GM19438 (cell line): ENCODE results near the gene CLRN1.

Source experiments
- ATAC-seq: cut with Tn5 transposase; IDR thresholded peaks from one replicate; pipeline ENCODE4 v1.9.1; 2021; ENCODE audit warnings: low read depth; ENCODE audit not compliant: unreplicated experiment

Gene CLRN1

GRCh38 chr3:150925751-150926201 is 46.8 kb downstream of the CLRN1 start:
- ATAC-seq, result no peak

GRCh38 chr3:150922611-150923010 is 49.9 kb downstream of the CLRN1 start:
- ATAC-seq, result no peak

GRCh38 chr3:150921209-150921608 is 51.3 kb downstream of the CLRN1 start:
- no peak for ATAC-seq

GRCh38 chr3:150920236-150920635 is 52.3 kb downstream of the CLRN1 start:
- no peak for ATAC-seq

GRCh38 chr3:150917951-150918350 is 54.6 kb downstream of the CLRN1 start:
- ATAC-seq, result no peak

GRCh38 chr3:150913133-150913922 is 59.2 kb downstream of the CLRN1 start:
- ATAC-seq, result no peak

GRCh38 chr3:150912501-150912900 is 60.0 kb downstream of the CLRN1 start:
- ATAC-seq, result no peak

GRCh38 chr3:150911771-150912170 is 60.8 kb downstream of the CLRN1 start:
- ATAC-seq, result no peak

GRCh38 chr3:150906461-150906860 is 66.1 kb downstream of the CLRN1 start:
- ATAC-seq, result no peak

- ATAC-seq, result no peak
These were observed 66.8 kb downstream of the CLRN1 start for GRCh38 chr3:150905746-150906145.

GRCh38 chr3:150905339-150905738 is 67.2 kb downstream of the CLRN1 start, which contains the start of gene MINDY4B:
Gene MINDY4B, minus strand, starts transcription at chr3:150905439. Its CDS starts 0 bp downstream, at chr3:150905439.
- no peak for ATAC-seq

GRCh38 chr3:150902988-150903387 is 69.5 kb downstream of the CLRN1 start:
- ATAC-seq, result no peak

GRCh38 chr3:150901793-150902192 is 70.7 kb downstream of the CLRN1 start:
- no peak for ATAC-seq

GRCh38 chr3:150899141-150899540 is 73.4 kb downstream of the CLRN1 start:
- ATAC-seq, result no peak

GRCh38 chr3:150898046-150898754 is 74.3 kb downstream of the CLRN1 start:
- no peak for ATAC-seq

GRCh38 chr3:150897592-150897991 is 74.9 kb downstream of the CLRN1 start:
- no peak for ATAC-seq

- ATAC-seq, result no peak
These were observed 81.7 kb downstream of the CLRN1 start for GRCh38 chr3:150890831-150891230.

- no peak for ATAC-seq
These were observed 82.2 kb downstream of the CLRN1 start for GRCh38 chr3:150890295-150890694.

GRCh38 chr3:150889106-150889505 is 83.4 kb downstream of the CLRN1 start:
- ATAC-seq, result no peak

- no peak for ATAC-seq
These were observed 85.5 kb downstream of the CLRN1 start for GRCh38 chr3:150887031-150887430.

- no peak for ATAC-seq
These were observed 87.0 kb downstream of the CLRN1 start for GRCh38 chr3:150885535-150885934.
